ENCODE measurements around the gene ANKRD11. TPM values are rescaled to one million over a fixed set of nuclear protein-coding genes. Genes with fewer than 3 reads are reported as not detected.
"Not testable (repeated sequence)": the region's sequence is repeated elsewhere in the genome, so short reads cannot be mapped to it uniquely, and the experiment has no call there.

ANKRD11 gene
- polyA plus RNA-seq, 1 donor from 2014 or later, result 32.5 TPM

GRCh38 chr16:89244754-89245153 lies 245.6 kb downstream of the ANKRD11 start:
- Histone ChIP-seq H3F3A (ENCODE audit: insufficient read depth, low read length, poor library complexity, severe bottlenecking) (peaks cover 6% of the 10 kb centered on the region), H3K79me2 (replicated peaks; ENCODE audit: insufficient read depth, low read length) (no peaks in the 10 kb centered on the region), H3K9ac (ENCODE audit: low read length) (no peak overlapping the region), H2AFZ (ENCODE audit: low read depth, low read length) (no peak overlapping the region), H4K20me1 (ENCODE audit: insufficient read depth) (no peaks in the 10 kb centered on the region), H3K27me3 (ENCODE audit: insufficient read depth, low read depth, low read length) (no peaks in the 10 kb centered on the region), H3K27ac (ENCODE audit: low read length) (no peak overlapping the region), H3K36me3 (ENCODE audit: insufficient read depth, low read length) (no peaks in the 10 kb centered on the region), H3K9me3 (ENCODE audit: low read length) (no peaks in the 10 kb centered on the region), H3K9me2 (ENCODE audit: insufficient read depth, low read length) (no peaks in the 10 kb centered on the region), H3K4me3 (ENCODE audit: low read length) (no peak overlapping the region), H3K4me2 (ENCODE audit: low read length) (no peak overlapping the region)
- TF ChIP-seq EP300 (conservative IDR thresholded peaks at IDR 0.05; ENCODE audit: poor library complexity, severe bottlenecking) (no peak), POLR2AphosphoS5 (IDR thresholded peaks at IDR 0.05) (no peak), EZH2 (IDR thresholded peaks at IDR 0.05; ENCODE audit: borderline replicate concordance, insufficient read depth, low read length, poor library complexity, severe bottlenecking) (no peak), TAF1 (IDR thresholded peaks at IDR 0.05; ENCODE audit: low read depth) (no peak)

- not testable (repeated sequence) for H3K4me3 ChIP-seq (ENCODE audit: low read length); H3F3A ChIP-seq (ENCODE audit: insufficient read depth, low read length, poor library complexity, severe bottlenecking); H3K9me2 ChIP-seq (ENCODE audit: insufficient read depth, low read length); H2AFZ ChIP-seq (ENCODE audit: low read depth, low read length); H3K36me3 ChIP-seq (ENCODE audit: insufficient read depth, low read length); H3K27me3 ChIP-seq (ENCODE audit: insufficient read depth, low read depth, low read length); H3K4me2 ChIP-seq (ENCODE audit: low read length); H3K27ac ChIP-seq (ENCODE audit: low read length); H3K9ac ChIP-seq (ENCODE audit: low read length); H4K20me1 ChIP-seq (ENCODE audit: insufficient read depth); H3K79me2 ChIP-seq (replicated peaks; ENCODE audit: insufficient read depth, low read length); H3K9me3 ChIP-seq (ENCODE audit: low read length)
These were observed 246.1 kb downstream of the ANKRD11 start for GRCh38 chr16:89244264-89244663.

- TF ChIP-seq EP300 (conservative IDR thresholded peaks at IDR 0.05; ENCODE audit: poor library complexity, severe bottlenecking) (no peak), EZH2 (IDR thresholded peaks at IDR 0.05; ENCODE audit: borderline replicate concordance, insufficient read depth, low read length, poor library complexity, severe bottlenecking) (no peak), MXI1 (conservative IDR thresholded peaks at IDR 0.05; ENCODE audit: poor library complexity, severe bottlenecking) (no peak), TAF1 (IDR thresholded peaks at IDR 0.05; ENCODE audit: low read depth) (no peak), SMC3 (conservative IDR thresholded peaks at IDR 0.05; ENCODE audit: poor library complexity) (no peak), RAD21 (conservative IDR thresholded peaks at IDR 0.05) (no peak), POLR2AphosphoS5 (IDR thresholded peaks at IDR 0.05) (no peak), REST (IDR thresholded peaks at IDR 0.05; ENCODE audit: borderline replicate concordance) (no peak)
- TF ChIP-seq, protein P1, sequence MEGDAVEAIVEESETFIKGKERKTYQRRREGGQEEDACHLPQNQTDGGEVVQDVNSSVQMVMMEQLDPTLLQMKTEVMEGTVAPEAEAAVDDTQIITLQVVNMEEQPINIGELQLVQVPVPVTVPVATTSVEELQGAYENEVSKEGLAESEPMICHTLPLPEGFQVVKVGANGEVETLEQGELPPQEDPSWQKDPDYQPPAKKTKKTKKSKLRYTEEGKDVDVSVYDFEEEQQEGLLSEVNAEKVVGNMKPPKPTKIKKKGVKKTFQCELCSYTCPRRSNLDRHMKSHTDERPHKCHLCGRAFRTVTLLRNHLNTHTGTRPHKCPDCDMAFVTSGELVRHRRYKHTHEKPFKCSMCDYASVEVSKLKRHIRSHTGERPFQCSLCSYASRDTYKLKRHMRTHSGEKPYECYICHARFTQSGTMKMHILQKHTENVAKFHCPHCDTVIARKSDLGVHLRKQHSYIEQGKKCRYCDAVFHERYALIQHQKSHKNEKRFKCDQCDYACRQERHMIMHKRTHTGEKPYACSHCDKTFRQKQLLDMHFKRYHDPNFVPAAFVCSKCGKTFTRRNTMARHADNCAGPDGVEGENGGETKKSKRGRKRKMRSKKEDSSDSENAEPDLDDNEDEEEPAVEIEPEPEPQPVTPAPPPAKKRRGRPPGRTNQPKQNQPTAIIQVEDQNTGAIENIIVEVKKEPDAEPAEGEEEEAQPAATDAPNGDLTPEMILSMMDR (IDR thresholded peaks at IDR 0.05; ENCODE audit: poor library complexity, severe bottlenecking), result no peak
- H3K27me3 ChIP-seq (ENCODE audit: insufficient read depth, low read depth, low read length), result no peaks in the 10 kb centered on the region
- no peaks in the 10 kb centered on the region for H4K20me1 ChIP-seq (ENCODE audit: insufficient read depth)
- H3K9me2 ChIP-seq (ENCODE audit: insufficient read depth, low read length), result no peaks in the 10 kb centered on the region
- no peaks in the 10 kb centered on the region for H3K9me3 ChIP-seq (ENCODE audit: low read length)
- H3K27ac ChIP-seq (ENCODE audit: low read length), result no peak overlapping the region
- no peak overlapping the region for H3K4me3 ChIP-seq (ENCODE audit: low read length)
- no peaks in the 10 kb centered on the region for H3K36me3 ChIP-seq (ENCODE audit: insufficient read depth, low read length)
- no peaks in the 10 kb centered on the region for H3K79me2 ChIP-seq (replicated peaks; ENCODE audit: insufficient read depth, low read length)
- H3F3A ChIP-seq (ENCODE audit: insufficient read depth, low read length, poor library complexity, severe bottlenecking), result peaks cover 6% of the 10 kb centered on the region
- H3K4me2 ChIP-seq (ENCODE audit: low read length), result no peak overlapping the region
- no peak overlapping the region for H3K9ac ChIP-seq (ENCODE audit: low read length)
- no peak overlapping the region for H2AFZ ChIP-seq (ENCODE audit: low read depth, low read length)
These were observed 246.7 kb downstream of the ANKRD11 start for GRCh38 chr16:89243664-89244063.
